GM23248 (cell line): ENCODE data around the gene ENOX2. TPM values are rescaled to one million over a fixed set of nuclear protein-coding genes. Genes with fewer than 3 reads are reported as not detected.
A peak's percentile ranks its signal among the peaks of the same experiment; 100 is the strongest.

Experiments used
- DNase-seq: peaks from one replicate; pipeline ENCODE4 v3.0.0-alpha.2; 2015
- H2AFZ ChIP-seq: fragments of 200-600 bp; sonication (generic); 2 replicates; pipeline ENCODE4 v1.6.1; 2016; ENCODE audit warnings: antibody characterized with exemption
- H3F3A ChIP-seq: fragments of 200-600 bp; sonication (generic); 2 replicates; pipeline ENCODE4 v1.6.1; 2016; ENCODE audit warnings: mild to moderate bottlenecking, antibody characterized with exemption, mixed run types; ENCODE audit not compliant: insufficient read depth
- H3K27ac ChIP-seq: fragments of 200-600 bp; sonication (generic); 2 replicates; pipeline ENCODE4 v1.5.1; 2016; ENCODE audit warnings: mild to moderate bottlenecking
- H3K27me3 ChIP-seq: fragments of 200-600 bp; sonication (generic); replicated peaks from 2 replicates; pipeline ENCODE4 v1.6.1; 2016; ENCODE audit warnings: mild to moderate bottlenecking; ENCODE audit not compliant: insufficient read depth
- H3K36me3 ChIP-seq: fragments of 200-600 bp; sonication (generic); 2 replicates; pipeline ENCODE4 v1.6.1; 2016; ENCODE audit warnings: low read depth, mild to moderate bottlenecking
- H3K4me1 ChIP-seq: fragments of 200-600 bp; sonication (generic); 2 replicates; pipeline ENCODE4 v1.6.1; 2016; ENCODE audit warnings: mild to moderate bottlenecking; ENCODE audit not compliant: insufficient read depth
- H3K4me2 ChIP-seq: fragments of 200-600 bp; sonication (generic); one replicate; pipeline ENCODE4 v1.6.1; 2016; ENCODE audit warnings: mild to moderate bottlenecking; ENCODE audit not compliant: unreplicated experiment
- H3K4me3 ChIP-seq: fragments of 200-600 bp; sonication (generic); 2 replicates; pipeline ENCODE4 v1.5.1; 2016; ENCODE audit warnings: mild to moderate bottlenecking
- H3K79me2 ChIP-seq: fragments of 200-600 bp; sonication (generic); 2 replicates; pipeline ENCODE4 v1.6.1; 2016; ENCODE audit warnings: mild to moderate bottlenecking; ENCODE audit not compliant: insufficient read depth
- H3K9ac ChIP-seq: fragments of 200-600 bp; sonication (generic); 2 replicates; pipeline ENCODE4 v1.6.1; 2016; ENCODE audit warnings: mild to moderate bottlenecking
- H3K9me2 ChIP-seq: fragments of 200-600 bp; sonication (generic); 2 replicates; pipeline ENCODE4 v1.6.1; 2016; ENCODE audit warnings: mixed run types, mild to moderate bottlenecking, moderate library complexity; ENCODE audit not compliant: insufficient read depth
- H3K9me3 ChIP-seq: fragments of 200-600 bp; sonication (generic); one replicate; pipeline ENCODE4 v1.6.1; 2017; ENCODE audit warnings: low read depth
- H4K20me1 ChIP-seq: fragments of 200-600 bp; sonication (generic); 2 replicates; pipeline ENCODE4 v1.6.0; 2016; ENCODE audit not compliant: insufficient read depth
- EZH2 ChIP-seq: fragments of 200-600 bp; sonication (generic); IDR thresholded peaks from 2 replicates; pipeline ENCODE4 v1.6.1; 2018; ENCODE audit warnings: antibody characterized with exemption, mild to moderate bottlenecking; ENCODE audit not compliant: insufficient read depth, poor library complexity, severe bottlenecking
- EZH2phosphoT487 ChIP-seq: fragments of 200-600 bp; sonication (generic); IDR thresholded peaks from 2 replicates; pipeline ENCODE4 v1.6.1; 2018; ENCODE audit warnings: antibody characterized with exemption, moderate library complexity, mild to moderate bottlenecking, low read depth; ENCODE audit not compliant: insufficient read depth
- WGBS, 2 experiments: methylation state at CpG; one replicate each; pipeline ENCODE4 v1.1.6; 2015 to 2017; ENCODE audit warnings: low lambda C conversion rate in 2 of 2, low coverage in 1 of 2; ENCODE audit errors: missing lambda C conversion rate in 2 of 2; 5-methylcytosine and 5-hydroxymethylcytosine counted together
- in situ Hi-C: fragments of 300-500 bp; cut with MboI; formaldehyde crosslinking; loops from 2 replicates; pipeline ENCODE4 v1.15.0; 2020
- polyA plus RNA-seq: library from polyadenylated mRNA; unstranded; fragments of >200 nt; fragmentation: Nextera tagmentation; extraction: Ambion mirVana; gene quantifications from 2 replicates; pipeline ENCODE4 v1.2.1, GENCODE V29; 2016
- total RNA-seq: library from RNA; depleted of rRNA; stranded (reverse); fragments of >200 nt; shearing (Covaris generic); gene quantifications from 2 replicates; pipeline ENCODE4 v1.2.3, GENCODE V29; 2014

Gene ENOX2
- total and polyA plus RNA-seq, 2 experiments from 2014 or later = 13.6 to 14.5 TPM

- Histone ChIP-seq H3K9me2 (no peaks in the 10 kb centered on the region), H3K4me2 (peak overlapping the region; percentile 8), H3F3A (no peaks in the 10 kb centered on the region), H3K9ac (no peak overlapping the region), H2AFZ (no peak overlapping the region), H4K20me1 (no peaks in the 10 kb centered on the region), H3K4me3 (no peak overlapping the region), H3K27ac (peak overlapping the region; percentile 27), H3K79me2 (no peaks in the 10 kb centered on the region), H3K36me3 (no peaks in the 10 kb centered on the region), H3K9me3 (no peaks in the 10 kb centered on the region), H3K4me1 (peaks cover 38% of the 10 kb centered on the region), H3K27me3 (no peaks in the 10 kb centered on the region)
- no peak for TF ChIP-seq EZH2
- TF ChIP-seq EZH2phosphoT487 = no peak
- WGBS, 2 experiments = 17 to 18% methylated on average over 7 of the region's 7 CpGs
- in situ Hi-C loops = no loop called here
- DNase-seq = peak; percentile 86
Observed at GRCh38 chrX:130878350-130879341, 24.4 kb downstream of the ENOX2 start.

DNA sequence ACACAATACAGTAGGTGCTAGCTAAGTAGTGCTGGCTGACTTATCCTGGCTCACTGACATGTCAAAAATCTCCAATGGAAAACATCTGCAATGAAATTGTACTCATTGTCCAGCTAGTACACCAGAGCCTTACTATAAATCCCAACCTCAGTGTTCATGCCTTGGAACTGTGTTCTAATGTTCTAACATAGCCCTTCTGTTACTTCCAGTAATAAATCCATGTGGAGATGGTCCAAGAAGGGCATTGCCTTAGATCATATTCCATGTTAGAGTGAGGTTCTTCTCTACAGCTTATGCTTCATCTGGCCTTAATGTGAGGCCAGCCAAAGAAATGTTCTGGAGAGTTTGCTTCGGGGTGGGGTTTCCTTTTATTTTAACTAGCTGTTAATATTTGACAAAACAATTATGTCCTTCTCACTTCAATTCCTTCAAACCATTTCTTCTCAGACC, 25.1 kb downstream of the ENOX2 start:
- TF ChIP-seq EZH2phosphoT487 (no peak), EZH2 (no peak)
- no peak overlapping the region for H3K27ac ChIP-seq
- no peak overlapping the region for H3K4me2 ChIP-seq
- no peaks in the 10 kb centered on the region for H3K9me2 ChIP-seq
- no peak overlapping the region for H2AFZ ChIP-seq
- no peaks in the 10 kb centered on the region for H4K20me1 ChIP-seq
- H3F3A ChIP-seq = no peaks in the 10 kb centered on the region
- no peaks in the 10 kb centered on the region for H3K9me3 ChIP-seq
- H3K4me3 ChIP-seq = no peak overlapping the region
- no peak overlapping the region for H3K9ac ChIP-seq
- DNase-seq = no peak
- no peaks in the 10 kb centered on the region for H3K27me3 ChIP-seq
- in situ Hi-C loops = no loop called here
- 17 to 20% methylated on average over 1 of the region's 1 CpG for WGBS, 2 experiments
- H3K4me1 ChIP-seq = peaks cover 38% of the 10 kb centered on the region
- no peaks in the 10 kb centered on the region for H3K79me2 ChIP-seq
- H3K36me3 ChIP-seq = no peaks in the 10 kb centered on the region

DNA sequence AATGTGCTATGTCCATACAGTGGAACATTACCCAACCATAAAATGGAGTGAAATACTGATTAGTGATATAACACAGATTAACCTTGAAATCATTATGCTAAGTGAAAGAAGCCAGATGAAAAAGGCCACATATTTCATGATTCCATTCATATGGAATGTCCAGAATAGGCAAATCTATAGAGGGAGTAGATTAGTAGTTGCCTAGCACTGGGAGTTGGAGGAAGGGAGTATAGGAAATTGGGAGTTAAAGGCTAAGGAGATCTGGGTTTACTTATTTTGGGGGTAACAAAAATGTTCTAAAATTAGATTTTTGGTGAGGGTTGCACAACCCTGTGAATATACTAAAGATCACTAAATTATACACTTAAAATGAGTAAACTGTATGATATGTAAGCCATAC, 26.8 kb downstream of the ENOX2 start:
- no peak for TF ChIP-seq EZH2phosphoT487
- no peak for TF ChIP-seq EZH2
- Histone ChIP-seq H3K27me3 (no peaks in the 10 kb centered on the region), H3K9ac (no peak overlapping the region), H3K9me2 (no peaks in the 10 kb centered on the region), H3K27ac (no peak overlapping the region), H3F3A (no peaks in the 10 kb centered on the region), H3K79me2 (no peaks in the 10 kb centered on the region; the same call in 1 of the 2 replicates), H4K20me1 (no peaks in the 10 kb centered on the region), H3K4me2 (no peak overlapping the region), H2AFZ (no peak overlapping the region), H3K9me3 (no peaks in the 10 kb centered on the region), H3K4me1 (peaks cover 38% of the 10 kb centered on the region), H3K36me3 (no peaks in the 10 kb centered on the region), H3K4me3 (no peak overlapping the region)
- in situ Hi-C loops = no loop called here
- DNase-seq = no peak

DNA sequence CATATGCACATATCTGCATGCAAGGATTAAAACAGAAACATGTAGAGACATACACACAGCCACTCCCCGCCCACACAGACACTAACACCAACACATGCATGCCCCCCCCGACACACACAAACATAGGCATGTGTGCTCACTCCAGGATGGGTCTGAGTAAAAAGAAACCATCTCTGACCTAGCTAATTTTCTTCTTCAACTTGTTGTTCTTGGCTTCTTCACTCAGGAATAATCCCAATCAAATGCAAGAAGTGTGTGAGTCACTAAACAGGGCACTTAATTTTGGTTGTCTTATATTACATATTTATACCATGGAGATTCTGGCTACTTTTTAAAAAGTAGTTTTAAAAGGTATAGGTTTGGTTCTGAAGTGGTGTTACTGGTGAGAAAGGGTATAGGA, 28.3 kb downstream of the ENOX2 start:
- peak; percentile 42 for DNase-seq
- Histone ChIP-seq H3K79me2 (no peaks in the 10 kb centered on the region; the same call in 1 of the 2 replicates), H3K27me3 (no peaks in the 10 kb centered on the region), H3K9me3 (no peaks in the 10 kb centered on the region), H2AFZ (no peak overlapping the region), H3K27ac (no peak overlapping the region), H3K4me3 (no peak overlapping the region), H3K9ac (no peak overlapping the region), H3K9me2 (no peaks in the 10 kb centered on the region), H3K36me3 (no peaks in the 10 kb centered on the region), H3K4me2 (no peak overlapping the region), H4K20me1 (no peaks in the 10 kb centered on the region), H3K4me1 (peaks cover 30% of the 10 kb centered on the region), H3F3A (no peaks in the 10 kb centered on the region)
- WGBS, 2 experiments = 87 to 100% methylated on average over 2 of the region's 2 CpGs
- TF ChIP-seq EZH2 = no peak
- in situ Hi-C loops = no loop called here

DNA sequence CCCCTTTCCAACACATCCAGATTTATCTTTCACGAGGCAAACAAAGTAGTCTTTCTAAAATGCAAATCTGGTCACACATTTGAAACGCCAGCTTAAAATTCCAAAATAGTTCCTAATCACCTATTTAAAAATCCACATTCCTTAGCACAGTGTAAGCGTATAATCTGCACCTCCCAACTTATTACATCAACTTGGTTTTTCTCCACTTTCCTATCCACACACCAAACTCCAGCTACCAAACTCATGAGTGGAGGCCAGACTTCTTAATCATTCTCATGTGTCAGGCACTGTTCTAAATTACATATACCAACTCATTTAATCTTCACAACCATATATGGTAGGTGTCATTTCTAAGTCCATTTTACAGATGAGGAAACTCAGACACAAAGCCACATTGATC, 33.8 kb downstream of the ENOX2 start:
- in situ Hi-C loops = no loop called here
- Histone ChIP-seq H3K9me2 (no peaks in the 10 kb centered on the region), H2AFZ (no peak overlapping the region), H3F3A (no peaks in the 10 kb centered on the region), H3K27ac (peak overlapping the region; percentile 46), H3K4me2 (peak overlapping the region; percentile 7), H3K4me1 (peaks cover 18% of the 10 kb centered on the region; the same call in 1 of the 2 replicates), H3K79me2 (no peaks in the 10 kb centered on the region; the same call in 1 of the 2 replicates), H3K9ac (no peak overlapping the region), H4K20me1 (no peaks in the 10 kb centered on the region), H3K4me3 (no peak overlapping the region), H3K27me3 (no peaks in the 10 kb centered on the region), H3K36me3 (no peaks in the 10 kb centered on the region), H3K9me3 (no peaks in the 10 kb centered on the region)
- 2 to 7% methylated on average over 3 of the region's 3 CpGs for WGBS, 2 experiments
- DNase-seq = peak; percentile 60
- TF ChIP-seq EZH2phosphoT487 (no peak), EZH2 (no peak)
